Peyer's patch (tissue), 4 donors: ENCODE results near the gene FDX2. TPM values are rescaled to one million over a fixed set of nuclear protein-coding genes. Genes with fewer than 3 reads are reported as not detected.

Experiments used
- DNase-seq, 3 donors: peaks; one replicate each; pipeline ENCODE4 v3.0.0-alpha.2; 2017 to 2019
- H3K27ac ChIP-seq, 4 donors: fragments of 200-600 bp; sonication (generic); one replicate each; pipeline ENCODE4 v1.5.1; 2016 to 2019
- H3K27me3 ChIP-seq, 2 donors: fragments of 200-600 bp; sonication (generic); one replicate each; pipeline ENCODE4 v1.5.1; 2019
- H3K36me3 ChIP-seq, 3 donors: fragments of 200-600 bp; sonication (generic); one replicate each; pipeline ENCODE4 v1.5.1; 2016 to 2019
- H3K4me1 ChIP-seq, 4 donors: fragments of 200-600 bp; sonication (generic); one replicate each; pipeline ENCODE4 v1.5.1; 2016 to 2019
- H3K4me3 ChIP-seq, 4 donors: fragments of 200-600 bp; sonication (generic); 1 replicate in 3 of 4; 2 replicates in 1 of 4; pipeline ENCODE4 v1.5.1; 2016 to 2019; ENCODE audit warnings: mild to moderate bottlenecking in 1 of 4
- H3K9me3 ChIP-seq, 4 donors: fragments of 200-600 bp; sonication (generic); one replicate each; pipeline ENCODE4 v1.5.1; 2016 to 2019; ENCODE audit warnings: mild to moderate bottlenecking in 1 of 4
- CTCF ChIP-seq, 6 experiments: fragments of 450-650 bp in 4 of 6; fragments of 200-600 bp in 2 of 6; sonication (generic) in 1 of 6; IDR thresholded peaks; one replicate each; pipeline ENCODE4 v1.5.1; 2017 to 2019; ENCODE audit warnings: antibody characterized with exemption in 6 of 6, mild to moderate bottlenecking in 3 of 6, moderate library complexity in 1 of 6
- POLR2A ChIP-seq, 2 donors: fragments of 450-650 bp; IDR thresholded peaks; one replicate each; pipeline ENCODE4 v1.5.1; 2017; ENCODE audit warnings: antibody characterized with exemption in 2 of 2, mild to moderate bottlenecking in 2 of 2, moderate library complexity in 2 of 2
- total RNA-seq, 4 donors: library from RNA; depleted of rRNA; stranded (reverse); fragments of >200 nt; gene quantifications; one replicate each; pipeline ENCODE4 v1.1.0, GENCODE V29; 2016

FDX2 gene
- total RNA-seq, 4 donors from 2014 or later, result 8.3 to 22.2 (median 12.5) TPM

DNA sequence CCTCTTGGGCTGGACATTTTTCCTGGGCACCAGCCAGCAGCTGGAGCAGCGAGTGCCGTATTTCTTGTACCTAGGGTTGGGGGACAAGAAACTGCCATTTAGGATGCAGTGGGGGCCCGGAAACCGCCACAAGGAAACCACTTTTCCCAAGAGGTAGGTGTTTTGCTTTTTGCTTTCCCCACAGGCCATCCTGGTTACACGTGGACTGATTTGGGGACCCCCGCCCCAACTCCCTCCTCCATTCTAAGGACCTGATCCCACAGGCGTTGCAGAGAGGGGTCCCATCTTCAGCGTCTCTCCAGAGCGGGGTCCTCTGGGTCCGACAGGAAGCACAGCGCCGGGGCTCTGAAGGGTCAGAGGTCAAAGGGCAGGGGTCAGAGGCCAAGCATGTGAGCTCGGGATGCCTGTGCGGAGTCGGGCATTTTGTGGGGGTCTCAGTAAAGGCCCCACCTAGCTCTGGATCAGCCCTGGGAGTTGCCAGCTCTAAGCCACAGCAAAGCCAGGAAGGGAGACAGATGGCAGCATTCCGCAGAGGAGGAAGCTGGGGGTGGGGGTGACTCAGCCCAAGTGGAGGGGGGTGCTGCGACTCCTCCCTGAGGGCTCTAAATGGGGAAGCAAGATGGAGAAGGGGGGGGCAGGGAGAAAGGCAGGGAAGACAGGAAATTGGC lies 10.5 kb downstream of the FDX2 start:
- no peaks in the 10 kb centered on the region for H3K36me3 ChIP-seq
- TF ChIP-seq POLR2A (IDR thresholded peaks at IDR 0.05) (no peak), CTCF (IDR thresholded peaks at IDR 0.05) (no peak)
- H3K27ac ChIP-seq, result no peak overlapping the region
- no peaks in the 10 kb centered on the region for H3K9me3 ChIP-seq
- no peak overlapping the region for H3K4me3 ChIP-seq
- H3K4me1 ChIP-seq, result no peaks in the 10 kb centered on the region
- no peaks in the 10 kb centered on the region for H3K27me3 ChIP-seq
- no peak for DNase-seq

- Histone ChIP-seq H3K4me3 (no peak overlapping the region), H3K36me3 (no peaks in the 10 kb centered on the region), H3K27ac (no peak overlapping the region), H3K9me3 (no peaks in the 10 kb centered on the region), H3K27me3 (peaks cover 0 to 12% of the 10 kb centered on the region in 2 donors), H3K4me1 (peaks cover 0 to 15% (median 13%) of the 10 kb centered on the region in 4 donors)
- DNase-seq, result no peak
- no peak for TF ChIP-seq CTCF (IDR thresholded peaks at IDR 0.05)
- TF ChIP-seq POLR2A (IDR thresholded peaks at IDR 0.05), result no peak
These were observed 16.0 kb downstream of the FDX2 start for GRCh38 chr19:10299545-10300458.

DNA sequence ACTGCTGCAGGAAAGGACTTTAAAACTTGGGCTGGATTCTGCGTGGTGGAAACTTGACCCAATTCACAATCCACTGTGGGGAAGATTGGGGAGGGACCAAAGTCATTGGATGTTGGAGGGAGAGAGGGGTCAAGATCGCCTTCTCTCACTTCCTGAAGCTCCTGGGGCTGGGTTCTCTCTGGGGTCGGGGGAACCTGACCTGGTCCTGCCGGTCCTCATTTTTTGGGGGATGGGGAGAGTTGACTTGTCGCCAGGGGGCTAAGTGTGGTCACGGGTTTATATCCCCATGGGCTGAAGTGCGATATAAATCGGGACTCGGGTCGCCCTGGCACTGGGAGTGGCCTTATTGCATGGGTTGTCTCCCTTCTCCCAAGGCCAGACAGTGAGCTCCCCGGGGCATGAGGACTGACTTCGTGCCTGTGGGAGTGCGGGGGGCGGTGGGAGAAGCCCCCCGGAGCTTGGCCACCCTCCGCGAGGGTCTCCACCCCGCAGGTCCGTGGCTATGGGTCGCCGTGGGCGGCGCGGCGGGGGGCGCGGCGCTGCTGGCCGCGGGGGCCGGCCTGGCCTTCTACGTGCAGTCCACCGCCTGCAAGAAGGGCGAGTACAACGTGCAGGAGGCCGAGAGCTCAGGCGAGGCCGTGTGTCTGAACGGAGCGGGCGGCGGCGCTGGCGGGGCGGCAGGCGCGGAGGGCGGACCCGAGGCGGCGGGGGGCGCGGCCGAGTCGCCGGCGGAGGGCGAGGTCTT lies 19.8 kb downstream of the FDX2 start:
- H3K36me3 ChIP-seq, result no peaks in the 10 kb centered on the region
- no peaks in the 10 kb centered on the region for H3K9me3 ChIP-seq
- H3K27me3 ChIP-seq, result peaks cover 0 to 44% of the 10 kb centered on the region in 2 donors
- peaks cover 0 to 49% (median 33%) of the 10 kb centered on the region in 4 donors for H3K4me1 ChIP-seq
- TF ChIP-seq CTCF (IDR thresholded peaks at IDR 0.05), result no peak
- TF ChIP-seq POLR2A (IDR thresholded peaks at IDR 0.05), result no peak
- no peak overlapping the region for H3K27ac ChIP-seq
- H3K4me3 ChIP-seq, result peak overlapping the region; percentile 24 to 46 (median 37)
- DNase-seq, result peak in 1 of 3 donors; percentile 49

DNA sequence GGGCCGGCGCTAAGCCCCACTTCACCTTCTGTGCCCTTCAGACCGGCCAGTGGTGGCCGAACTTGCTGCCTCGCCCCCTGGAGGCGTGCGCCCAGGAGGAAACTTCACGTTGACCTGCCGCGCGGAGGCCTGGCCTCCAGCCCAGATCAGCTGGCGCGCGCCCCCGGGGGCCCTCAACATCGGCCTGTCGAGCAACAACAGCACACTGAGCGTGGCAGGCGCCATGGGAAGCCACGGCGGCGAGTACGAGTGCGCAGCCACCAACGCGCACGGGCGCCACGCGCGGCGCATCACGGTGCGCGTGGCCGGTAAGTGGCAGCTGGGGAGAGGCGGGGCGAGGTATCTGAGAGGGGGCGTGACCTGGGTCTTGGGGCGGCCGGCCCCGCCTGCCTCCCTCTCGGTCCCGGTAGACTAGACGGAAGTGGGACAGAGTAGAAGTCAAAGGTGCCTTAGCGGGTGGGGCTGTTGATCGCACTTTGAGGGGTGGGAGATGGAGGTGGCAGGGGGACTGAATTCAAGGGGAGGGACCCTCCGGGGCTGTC lies 20.4 kb downstream of the FDX2 start:
- TF ChIP-seq CTCF (IDR thresholded peaks at IDR 0.05) (peak in 1 of 6 experiments; percentile 3), POLR2A (IDR thresholded peaks at IDR 0.05) (no peak)
- Histone ChIP-seq H3K4me1 (peaks cover 0 to 55% (median 38%) of the 10 kb centered on the region in 4 donors), H3K9me3 (no peaks in the 10 kb centered on the region), H3K36me3 (no peaks in the 10 kb centered on the region), H3K4me3 (peak overlapping the region; percentile 24 to 46 (median 37)), H3K27ac (no peak overlapping the region), H3K27me3 (peaks cover 0 to 48% of the 10 kb centered on the region in 2 donors)
- peak; percentile 69 to 88 (median 73) for DNase-seq

DNA sequence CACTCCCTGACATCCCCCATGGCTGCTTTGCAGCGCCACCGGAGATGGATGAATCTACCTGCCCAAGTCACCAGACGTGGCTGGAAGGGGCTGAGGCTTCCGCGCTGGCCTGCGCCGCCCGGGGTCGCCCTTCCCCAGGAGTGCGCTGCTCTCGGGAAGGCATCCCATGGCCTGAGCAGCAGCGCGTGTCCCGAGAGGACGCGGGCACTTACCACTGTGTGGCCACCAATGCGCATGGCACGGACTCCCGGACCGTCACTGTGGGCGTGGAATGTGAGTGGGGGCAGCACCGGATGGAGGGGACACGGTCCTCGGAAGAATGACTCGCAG lies 21.5 kb downstream of the FDX2 start:
- DNase-seq, result peak in 1 of 3 donors; percentile 55
- Histone ChIP-seq H3K36me3 (no peaks in the 10 kb centered on the region), H3K27me3 (peaks cover 0 to 59% of the 10 kb centered on the region in 2 donors), H3K4me1 (peaks cover 0 to 66% (median 49%) of the 10 kb centered on the region in 4 donors), H3K27ac (no peak overlapping the region), H3K9me3 (no peaks in the 10 kb centered on the region), H3K4me3 (no peak overlapping the region)
- TF ChIP-seq POLR2A (IDR thresholded peaks at IDR 0.05) (no peak), CTCF (IDR thresholded peaks at IDR 0.05) (peak in 3 of 6 experiments; percentile 9 to 11 (median 11))
